Smooth muscle cell (in vitro differentiated cells): Measurements from ENCODE around the gene FHIT. TPM values are rescaled to one million over a fixed set of nuclear protein-coding genes. Genes with fewer than 3 reads are reported as not detected.

Experiments
- DNase-seq: peaks from one replicate; lab custom pipeline; 2025; ENCODE audit not compliant: unreplicated experiment; lab: John Stamatoyannopoulos, UW
- H2AFZ ChIP-seq: fragments of 200-600 bp; sonication (generic); 2 replicates; pipeline ENCODE4 v1.6.0; 2016; ENCODE audit warnings: antibody characterized with exemption, low read depth, mild to moderate bottlenecking
- H3F3A ChIP-seq: fragments of 200-600 bp; sonication (generic); 2 replicates; pipeline ENCODE4 v1.6.0; 2017; ENCODE audit warnings: antibody characterized with exemption, low read depth
- H3K27ac ChIP-seq: fragments of 200-600 bp; sonication (generic); 2 replicates; pipeline ENCODE4 v1.5.1; 2016; ENCODE audit warnings: low read depth, mild to moderate bottlenecking
- H3K27me3 ChIP-seq: fragments of 200-600 bp; sonication (generic); 2 replicates; pipeline ENCODE4 v1.6.1; 2016; ENCODE audit warnings: low read depth, mild to moderate bottlenecking
- H3K36me3 ChIP-seq: fragments of 200-600 bp; sonication (generic); 2 replicates; pipeline ENCODE4 v1.5.1; 2016; ENCODE audit warnings: low read depth
- H3K4me1 ChIP-seq: fragments of 200-600 bp; sonication (generic); 2 replicates; pipeline ENCODE4 v1.5.1; 2016; ENCODE audit warnings: low read depth
- H3K4me2 ChIP-seq: fragments of 200-600 bp; sonication (generic); 2 replicates; pipeline ENCODE4 v1.6.0; 2016; ENCODE audit warnings: mild to moderate bottlenecking
- H3K4me3 ChIP-seq: fragments of 200-600 bp; sonication (generic); 2 replicates; pipeline ENCODE4 v1.5.1; 2016; ENCODE audit warnings: mild to moderate bottlenecking
- H3K79me2 ChIP-seq: fragments of 200-600 bp; sonication (generic); 2 replicates; pipeline ENCODE4 v1.6.0; 2016; ENCODE audit warnings: low read depth, mild to moderate bottlenecking
- H3K9ac ChIP-seq: fragments of 200-600 bp; sonication (generic); 2 replicates; pipeline ENCODE4 v1.6.0; 2016; ENCODE audit warnings: low read depth
- H3K9me3 ChIP-seq: fragments of 200-600 bp; sonication (generic); replicated peaks from 2 replicates; pipeline ENCODE4 v1.5.1; 2016; ENCODE audit warnings: low read depth
- H4K20me1 ChIP-seq: fragments of 200-600 bp; sonication (generic); 2 replicates; pipeline ENCODE4 v1.6.0; 2016; ENCODE audit warnings: low read depth
- WGBS: methylation state at CpG from one replicate; pipeline ENCODE4 v1.1.7; 2016; ENCODE audit warnings: low lambda C conversion rate; 5-methylcytosine and 5-hydroxymethylcytosine counted together
- polyA plus RNA-seq: library from polyadenylated mRNA; unstranded; fragments of >200 nt; fragmentation: Nextera tagmentation; extraction: Ambion mirVana; gene quantifications from 2 replicates; pipeline ENCODE4 v1.2.1, GENCODE V29; 2016
- total RNA-seq: library from RNA; depleted of rRNA; stranded (reverse); fragments of >200 nt; gene quantifications from 2 replicates; pipeline ENCODE4 v1.2.3, GENCODE V29; 2014
- TF ChIP-seq, protein P1 (sequence below): fragments of 200-600 bp; sonication (generic); IDR thresholded peaks from 2 replicates; pipeline ENCODE4 v1.5.1; 2017; ENCODE audit warnings: borderline replicate concordance, mild to moderate bottlenecking, antibody characterized with exemption; ENCODE audit not compliant: insufficient read depth, poor library complexity, severe bottlenecking

The FHIT gene
- total and polyA plus RNA-seq, 2 experiments from 2014 or later, result 5.9 to 6.7 TPM

DNA sequence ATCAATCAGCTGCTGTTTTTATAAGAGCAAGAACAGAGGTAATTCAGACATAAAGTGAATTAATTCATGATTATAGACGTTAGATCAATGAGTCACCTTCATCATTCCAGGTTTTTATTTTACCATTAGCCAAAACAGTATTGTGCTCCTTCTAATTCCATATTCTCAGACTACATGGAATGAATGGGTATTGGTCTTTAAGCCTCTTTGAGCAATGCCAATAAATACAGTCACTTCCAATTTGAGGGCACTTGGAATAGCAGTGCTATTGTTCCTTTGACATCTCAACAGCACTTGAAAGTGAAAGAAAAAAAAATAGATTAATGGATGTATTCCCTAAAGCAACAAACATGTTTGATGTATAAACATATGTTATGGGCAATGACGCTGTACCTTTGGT, 1370.5 kb downstream of the FHIT start:
- H3K4me3 ChIP-seq, result no peak overlapping the region
- no peak overlapping the region for H3K4me2 ChIP-seq
- no peaks in the 10 kb centered on the region for H3K79me2 ChIP-seq
- no peak overlapping the region for H2AFZ ChIP-seq
- H3F3A ChIP-seq, result no peaks in the 10 kb centered on the region
- no peak overlapping the region for H3K27ac ChIP-seq
- TF ChIP-seq, protein P1, sequence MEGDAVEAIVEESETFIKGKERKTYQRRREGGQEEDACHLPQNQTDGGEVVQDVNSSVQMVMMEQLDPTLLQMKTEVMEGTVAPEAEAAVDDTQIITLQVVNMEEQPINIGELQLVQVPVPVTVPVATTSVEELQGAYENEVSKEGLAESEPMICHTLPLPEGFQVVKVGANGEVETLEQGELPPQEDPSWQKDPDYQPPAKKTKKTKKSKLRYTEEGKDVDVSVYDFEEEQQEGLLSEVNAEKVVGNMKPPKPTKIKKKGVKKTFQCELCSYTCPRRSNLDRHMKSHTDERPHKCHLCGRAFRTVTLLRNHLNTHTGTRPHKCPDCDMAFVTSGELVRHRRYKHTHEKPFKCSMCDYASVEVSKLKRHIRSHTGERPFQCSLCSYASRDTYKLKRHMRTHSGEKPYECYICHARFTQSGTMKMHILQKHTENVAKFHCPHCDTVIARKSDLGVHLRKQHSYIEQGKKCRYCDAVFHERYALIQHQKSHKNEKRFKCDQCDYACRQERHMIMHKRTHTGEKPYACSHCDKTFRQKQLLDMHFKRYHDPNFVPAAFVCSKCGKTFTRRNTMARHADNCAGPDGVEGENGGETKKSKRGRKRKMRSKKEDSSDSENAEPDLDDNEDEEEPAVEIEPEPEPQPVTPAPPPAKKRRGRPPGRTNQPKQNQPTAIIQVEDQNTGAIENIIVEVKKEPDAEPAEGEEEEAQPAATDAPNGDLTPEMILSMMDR, result no peak
- 95% methylated on average over 2 of the region's 2 CpGs for WGBS
- no peaks in the 10 kb centered on the region for H3K27me3 ChIP-seq
- no peaks in the 10 kb centered on the region for H3K9me3 ChIP-seq
- no peak overlapping the region for H3K9ac ChIP-seq
- DNase-seq, result no peak
- no peaks in the 10 kb centered on the region for H4K20me1 ChIP-seq
- no peaks in the 10 kb centered on the region for H3K36me3 ChIP-seq
- H3K4me1 ChIP-seq, result no peaks in the 10 kb centered on the region

DNA sequence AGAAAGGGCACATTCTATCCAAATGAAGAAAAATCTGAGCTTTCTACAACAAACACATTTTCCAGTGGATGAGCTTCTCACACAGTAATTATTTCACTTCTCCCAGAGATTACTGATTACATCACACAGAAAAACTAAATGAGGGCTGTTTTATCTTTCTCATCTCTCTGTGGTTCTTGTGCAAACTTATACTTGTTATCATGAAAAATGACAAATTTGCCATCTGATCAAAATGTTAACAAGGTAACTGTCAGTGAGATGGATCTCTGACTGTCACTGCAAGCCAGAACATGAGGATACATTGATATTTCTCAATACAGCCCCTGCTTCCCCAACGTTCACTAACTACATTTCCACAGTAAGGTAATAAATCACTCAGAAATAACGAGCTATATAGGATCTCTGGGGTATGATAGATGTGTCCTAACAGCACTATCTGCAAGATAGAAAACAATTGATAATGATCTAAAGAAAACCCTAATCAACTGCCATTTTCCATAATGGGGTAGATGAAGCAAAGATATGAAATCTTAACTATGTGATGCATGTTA, 1372.1 kb downstream of the FHIT start:
- no peak overlapping the region for H3K4me3 ChIP-seq
- H3K4me1 ChIP-seq, result no peaks in the 10 kb centered on the region
- 54% methylated on average over 2 of the region's 2 CpGs for whole genome bisulfite sequencing
- no peak overlapping the region for H3K9ac ChIP-seq
- no peak for DNase-seq
- no peaks in the 10 kb centered on the region for H3K9me3 ChIP-seq
- H3K27ac ChIP-seq, result no peak overlapping the region
- H3F3A ChIP-seq, result no peaks in the 10 kb centered on the region
- no peaks in the 10 kb centered on the region for H3K36me3 ChIP-seq
- H3K4me2 ChIP-seq, result no peak overlapping the region
- no peaks in the 10 kb centered on the region for H3K27me3 ChIP-seq
- H3K79me2 ChIP-seq, result no peaks in the 10 kb centered on the region
- TF ChIP-seq, protein P1, result no peak
- no peaks in the 10 kb centered on the region for H4K20me1 ChIP-seq
- no peak overlapping the region for H2AFZ ChIP-seq

GRCh38 chr3:59878038-59878427, 1373.2 kb downstream of the FHIT start:
- Histone ChIP-seq H3K36me3 (no peaks in the 10 kb centered on the region), H3K4me2 (no peak overlapping the region), H3K4me1 (no peaks in the 10 kb centered on the region), H3K9ac (no peak overlapping the region), H3K4me3 (no peak overlapping the region), H2AFZ (no peak overlapping the region), H4K20me1 (no peaks in the 10 kb centered on the region), H3K79me2 (no peaks in the 10 kb centered on the region), H3K27ac (no peak overlapping the region), H3K27me3 (no peaks in the 10 kb centered on the region), H3F3A (no peaks in the 10 kb centered on the region), H3K9me3 (no peaks in the 10 kb centered on the region)
- TF ChIP-seq, protein P1, result no peak
- WGBS, result 53% methylated on average over 2 of the region's 2 CpGs
- no peak for DNase-seq
